GM19468 (cell line): ENCODE data around the gene TPH2.

ENCODE experiments used
- ATAC-seq: cut with Tn5 transposase; IDR thresholded peaks from one replicate; pipeline ENCODE4 v1.9.1; 2021; ENCODE audit warnings: mild to moderate bottlenecking, moderate library complexity, moderate number of reproducible peaks; ENCODE audit not compliant: unreplicated experiment; ENCODE audit errors: extremely low read depth

The TPH2 gene

GRCh38 chr12:71938728-71939385 is at the start of gene TPH2:
Gene TPH2, plus strand, starts transcription at chr12:71938845. Its CDS starts 142 bp downstream, at chr12:71938987.
- ATAC-seq: no peak

- no peak for ATAC-seq
Observed at GRCh38 chr12:71890475-71890874, 48.2 kb upstream of the TPH2 start.

- ATAC-seq: no peak
Observed at GRCh38 chr12:71892059-71892458, 46.6 kb upstream of the TPH2 start.

DNA sequence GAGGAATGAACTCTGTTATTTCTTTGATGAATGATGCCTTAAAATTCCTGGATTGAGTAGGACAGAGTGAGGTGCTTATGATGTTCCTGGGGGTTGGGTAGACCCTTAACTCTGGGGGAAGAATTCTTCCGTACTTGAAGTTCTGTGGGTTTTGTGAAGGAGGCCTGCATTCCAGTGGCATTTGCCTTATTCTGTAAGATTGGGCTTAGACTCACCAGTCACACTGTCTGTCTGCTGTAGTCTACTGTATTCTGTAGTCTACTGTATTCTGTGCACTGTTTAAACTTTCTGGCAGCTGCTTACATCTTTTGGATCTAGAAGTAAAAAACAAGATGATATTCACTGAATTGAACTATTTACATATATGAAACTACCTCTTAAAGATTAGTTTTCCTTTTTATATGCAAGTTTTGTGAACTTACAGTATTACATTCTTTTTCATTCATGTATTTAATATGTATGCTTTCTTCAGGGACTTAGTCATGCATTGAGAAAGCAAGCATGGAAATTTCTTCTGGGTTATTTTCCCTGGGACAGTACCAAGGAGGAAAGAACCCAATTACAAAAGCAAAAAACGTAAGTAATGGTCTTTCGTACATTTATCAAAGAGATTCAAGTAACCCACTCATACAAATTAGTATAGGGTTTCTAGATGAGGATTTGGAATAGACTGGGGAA is 42.3 kb upstream of the TPH2 start:
- ATAC-seq: no peak

GRCh38 chr12:71900091-71900490 is 38.6 kb upstream of the TPH2 start:
- no peak for ATAC-seq

DNA sequence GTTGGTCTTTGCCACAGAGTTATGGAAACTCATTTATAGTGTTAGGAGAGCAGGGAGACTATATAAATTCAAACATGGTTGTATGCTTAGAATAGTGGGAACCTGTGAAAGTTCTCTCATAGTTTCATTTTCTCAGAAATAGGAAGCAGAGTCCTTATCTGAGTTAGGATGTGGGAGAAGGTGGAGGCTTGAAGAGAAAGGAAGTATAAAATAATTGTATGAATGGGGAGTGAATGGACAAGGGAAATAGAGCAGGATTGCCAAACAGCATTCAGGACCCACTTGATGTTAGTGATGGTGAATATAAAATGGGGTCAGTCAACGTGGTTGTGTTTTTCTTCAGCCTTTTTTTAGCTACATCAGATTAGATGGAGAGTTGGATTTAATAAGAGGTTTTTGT is 34.0 kb upstream of the TPH2 start:
- ATAC-seq: no peak

- no peak for ATAC-seq
Observed at GRCh38 chr12:71935594-71935993, 3.1 kb upstream of the TPH2 start.

- ATAC-seq: no peak
Observed at GRCh38 chr12:71940068-71940467, 1.4 kb downstream of the TPH2 start.

DNA sequence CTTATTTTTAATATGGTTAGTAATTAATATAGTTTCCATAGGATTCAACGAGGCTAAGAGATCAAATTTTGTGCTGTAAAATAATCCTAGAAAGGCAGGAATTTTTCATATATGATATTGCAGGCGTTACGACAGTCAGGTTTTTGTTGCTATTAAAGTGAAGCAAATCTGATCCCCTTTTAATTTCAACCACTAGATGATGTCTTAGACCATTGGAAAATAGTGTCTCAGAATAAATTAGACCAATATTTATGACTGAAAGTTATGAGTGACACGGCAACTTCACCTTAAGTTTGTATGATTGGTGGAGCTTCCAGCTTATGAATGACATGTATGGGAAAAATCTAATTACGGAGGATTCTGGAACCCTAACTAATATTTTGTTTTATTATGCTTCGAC is 2.5 kb downstream of the TPH2 start:
- no peak for ATAC-seq

GRCh38 chr12:71942259-71942658 is 3.6 kb downstream of the TPH2 start:
- ATAC-seq: no peak

DNA sequence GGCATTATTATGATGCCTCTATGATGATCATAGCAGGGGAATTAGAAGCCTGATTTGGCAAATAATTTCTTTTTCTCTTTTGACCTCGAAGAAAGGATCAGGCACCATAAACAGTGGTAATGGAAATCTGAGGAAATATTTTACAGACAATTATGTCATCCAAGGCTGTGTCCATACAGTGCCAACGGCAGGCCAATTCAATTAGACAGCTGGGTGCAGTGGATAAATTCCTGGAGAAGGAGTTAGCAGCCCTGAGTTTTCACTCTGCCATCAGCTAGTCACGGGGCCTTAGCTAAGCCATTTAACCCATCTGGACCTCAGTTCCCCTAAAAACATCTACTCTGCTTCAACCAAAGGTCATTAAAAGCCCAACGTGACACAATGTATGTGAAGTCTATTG is 4.1 kb downstream of the TPH2 start:
- no peak for ATAC-seq

GRCh38 chr12:71945121-71945520 is 6.5 kb downstream of the TPH2 start:
- no peak for ATAC-seq

DNA sequence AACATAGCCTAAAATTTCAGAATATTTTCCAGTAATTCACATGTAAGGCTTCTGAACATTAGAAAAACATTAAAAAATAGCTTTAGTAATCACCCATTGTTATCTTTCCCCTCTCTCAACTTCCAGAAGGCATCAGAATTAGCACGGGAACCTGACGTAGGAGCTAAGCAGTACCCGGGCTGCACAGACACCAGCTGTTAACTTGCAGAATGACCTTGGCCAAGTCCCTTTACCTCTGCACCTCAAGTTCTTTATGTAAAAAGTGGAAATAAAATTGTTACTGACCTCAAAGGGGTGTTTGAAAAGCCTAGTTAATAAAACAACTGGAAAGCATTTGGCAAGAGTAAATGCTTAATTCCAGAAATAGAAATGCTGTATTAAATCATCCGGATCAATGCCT is 7.2 kb downstream of the TPH2 start:
- ATAC-seq: no peak

DNA sequence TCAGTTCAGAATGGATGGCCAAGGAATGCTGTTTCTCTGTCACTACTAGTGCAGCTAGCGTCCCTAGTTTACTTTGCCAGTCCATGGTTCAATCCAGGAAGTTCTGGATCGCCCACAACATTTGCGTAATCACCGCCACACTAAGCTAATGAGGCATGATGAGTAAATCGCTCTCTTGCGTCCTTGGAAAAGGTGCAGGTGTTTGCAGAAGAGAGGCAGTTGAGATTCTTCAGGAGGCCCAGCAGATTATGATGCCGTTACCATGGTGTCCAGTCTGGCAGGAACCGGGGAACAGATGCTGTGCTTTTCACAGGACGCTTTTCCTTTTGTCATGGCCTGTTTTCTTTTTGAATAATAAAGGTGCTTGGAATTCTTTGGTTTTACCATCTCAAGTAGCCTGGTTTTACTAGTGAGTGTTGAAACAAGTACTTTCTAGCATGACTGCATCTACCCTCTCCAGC is 9.0 kb downstream of the TPH2 start:
- ATAC-seq: no peak

DNA sequence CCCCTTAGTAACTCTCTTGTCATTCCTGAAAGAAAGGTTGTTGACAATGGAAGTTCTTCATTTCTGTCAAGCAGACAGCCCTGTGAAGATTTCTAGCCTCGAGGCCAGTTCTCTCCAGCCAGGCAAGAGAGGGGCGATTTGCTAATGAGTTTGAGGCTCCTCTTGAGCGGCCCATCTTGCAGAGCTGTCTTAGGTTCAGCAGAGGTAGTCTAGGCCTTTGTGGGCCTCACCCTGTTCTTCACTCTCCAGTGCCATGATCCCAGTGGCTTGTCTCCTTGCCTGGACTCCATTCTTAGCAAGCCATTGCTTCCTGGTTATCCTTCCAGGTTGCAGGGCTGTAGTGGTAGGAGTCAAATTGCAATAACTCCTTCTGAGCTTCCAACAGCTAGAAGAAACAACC is 9.7 kb downstream of the TPH2 start:
- no peak for ATAC-seq

DNA sequence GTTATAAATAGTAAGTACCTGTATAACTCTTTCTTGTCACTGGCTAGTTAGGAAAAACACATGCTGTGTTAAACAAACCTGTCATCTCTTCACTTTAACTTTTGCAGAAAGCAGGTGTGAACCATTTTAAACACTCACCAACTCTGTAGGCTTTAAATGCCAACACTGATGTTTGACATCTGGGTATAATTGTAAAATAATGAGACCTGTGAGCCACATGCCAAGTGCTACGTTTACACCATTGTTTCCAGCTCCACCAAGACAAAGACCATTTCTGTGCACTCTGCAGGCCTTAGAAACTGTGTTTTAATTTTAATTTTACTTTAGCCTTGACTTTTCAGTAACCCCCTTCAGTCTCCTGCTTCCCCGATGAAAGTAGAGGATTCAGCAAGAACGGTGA is 11.0 kb downstream of the TPH2 start:
- ATAC-seq: no peak

DNA sequence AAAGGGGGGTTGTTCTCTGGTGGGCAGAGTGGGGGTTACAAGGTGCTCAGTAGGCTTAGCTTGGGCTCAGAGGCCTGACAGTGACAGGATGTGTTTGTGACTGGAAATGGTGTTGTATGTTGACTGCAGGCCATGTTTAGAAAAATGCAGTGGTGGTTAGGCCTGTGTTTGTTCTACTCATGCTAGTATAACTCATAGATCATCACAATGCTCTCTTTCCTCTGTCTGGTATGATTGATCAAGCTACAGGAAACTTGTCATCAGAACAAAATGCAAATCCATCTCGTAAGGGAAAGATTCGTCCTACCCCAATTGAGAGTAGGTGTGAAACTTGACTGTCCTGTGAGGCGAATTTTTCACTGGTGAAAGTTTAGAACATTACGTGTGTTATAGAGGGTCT is 11.8 kb downstream of the TPH2 start:
- no peak for ATAC-seq

DNA sequence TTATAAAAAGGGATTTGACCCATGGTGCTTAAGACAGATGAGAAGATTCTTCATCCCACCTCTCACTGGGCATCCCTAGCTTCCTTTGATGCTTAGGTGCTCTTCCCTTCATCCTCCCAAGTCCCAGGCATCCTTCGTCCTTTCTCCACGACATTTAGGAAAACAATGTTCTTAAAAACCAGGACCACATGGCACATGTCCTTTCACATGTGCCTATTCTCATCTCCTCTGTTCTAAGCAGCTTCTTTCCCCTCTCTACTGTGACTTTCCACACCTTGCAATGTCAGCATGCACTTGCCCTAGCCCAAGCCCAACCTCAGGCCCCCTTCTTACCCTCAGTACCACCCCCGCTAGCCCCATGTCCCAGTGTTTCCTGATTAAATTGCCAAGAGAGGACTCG is 12.2 kb downstream of the TPH2 start:
- no peak for ATAC-seq

DNA sequence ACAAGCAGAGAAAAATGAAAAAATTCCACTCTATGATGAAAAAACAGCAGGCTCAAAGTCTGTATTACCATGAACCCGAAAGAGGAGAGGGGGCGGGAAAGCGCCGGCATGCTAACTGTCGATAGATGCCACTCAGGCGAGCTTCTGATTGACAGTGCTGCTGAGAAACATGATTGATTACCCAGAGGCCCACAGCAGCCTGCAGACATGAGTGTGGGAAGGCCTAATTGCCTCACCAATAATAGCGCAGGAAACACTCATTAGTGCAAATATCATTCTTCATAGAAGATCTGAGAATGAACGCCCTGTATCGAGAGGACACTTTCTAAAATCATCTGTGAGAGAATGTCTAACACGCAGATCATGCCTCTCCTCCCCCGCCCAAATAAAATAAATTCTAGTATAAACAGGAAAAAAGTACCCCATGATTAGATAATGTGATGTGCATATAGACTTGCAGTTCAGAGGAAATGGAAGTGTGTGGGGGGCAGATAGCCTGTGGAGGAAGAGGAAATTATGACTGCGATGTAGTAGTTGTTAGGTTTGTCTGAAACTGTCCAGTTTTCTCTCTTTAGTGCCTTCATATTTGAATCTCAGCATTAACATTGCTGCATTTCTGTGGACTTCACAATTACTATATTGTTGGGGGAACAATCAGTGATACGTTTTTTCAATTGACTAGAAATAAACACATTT is 15.6 kb downstream of the TPH2 start:
- no peak for ATAC-seq

DNA sequence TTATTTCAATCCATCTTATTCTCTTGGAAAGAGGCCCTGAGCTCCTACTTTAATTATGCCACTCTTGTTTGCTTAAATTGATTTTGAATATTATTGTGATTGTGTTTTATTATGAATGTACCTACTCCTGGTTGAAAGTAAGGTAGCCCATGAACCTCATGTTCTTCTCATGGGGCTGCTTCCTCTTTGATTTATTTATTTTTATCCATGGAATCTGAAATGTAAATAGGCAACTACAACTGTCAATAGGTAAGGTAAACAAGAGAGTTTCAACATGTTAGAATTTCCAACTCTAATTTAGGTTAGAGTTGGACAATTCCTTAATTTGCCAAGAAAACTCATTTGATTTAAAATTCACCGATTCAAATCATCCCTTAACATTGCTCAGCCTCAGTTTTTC is 16.2 kb downstream of the TPH2 start:
- no peak for ATAC-seq

- no peak for ATAC-seq
Observed at GRCh38 chr12:71955970-71956369, 17.3 kb downstream of the TPH2 start.
